Measurements from ENCODE around the gene ATAD3C.

The ATAD3C gene

DNA sequence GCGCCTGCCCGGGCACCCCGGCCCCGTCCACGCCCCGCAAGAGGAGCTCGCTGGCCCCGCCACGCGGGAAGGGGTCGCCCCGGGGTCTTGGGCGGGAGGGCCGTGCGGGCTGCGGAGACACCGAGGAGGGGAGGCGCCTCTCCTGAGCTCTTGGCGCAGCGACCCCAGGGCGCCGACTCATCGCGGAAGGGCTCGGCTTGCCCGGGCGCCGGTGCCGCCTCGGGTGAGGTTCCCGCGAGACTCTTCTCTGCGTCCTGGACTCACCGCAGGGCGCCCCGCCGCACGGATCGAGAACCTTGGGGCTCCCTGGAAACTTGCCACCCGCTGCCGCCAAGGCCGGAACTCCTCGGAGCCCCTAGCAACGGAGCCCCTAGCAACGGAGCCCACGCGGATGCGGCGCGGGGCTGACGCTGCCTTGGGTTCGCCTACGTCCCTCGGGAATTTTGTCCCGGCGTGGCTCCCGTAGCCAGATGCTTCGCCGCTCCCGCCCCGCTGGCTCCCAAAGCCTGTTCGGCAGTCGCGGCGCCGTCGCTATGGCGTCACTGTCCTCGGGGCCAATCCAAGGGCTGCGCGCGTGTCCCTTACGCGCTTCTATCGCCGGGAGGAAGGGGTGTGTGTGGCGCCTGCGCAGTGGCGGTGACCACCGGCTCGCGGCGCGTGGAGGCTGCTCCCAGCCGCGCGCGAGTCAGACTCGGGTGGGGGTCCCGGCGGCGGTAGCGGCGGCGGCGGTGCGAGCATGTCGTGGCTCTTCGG, 62.2 kb downstream of the ATAD3C start, which contains the start of gene ATAD3A (continued):
- TF ChIP-seq ZFP69B (tag by site-specific recombination; IDR thresholded peaks at IDR 0.05) (peak; percentile 78), ZIC2 (tag by site-specific recombination; IDR thresholded peaks at IDR 0.05) (peak; percentile 87), GLIS2 (tag by site-specific recombination; IDR thresholded peaks at IDR 0.05) (peak; percentile 66), ZFP37 (tag by site-specific recombination; IDR thresholded peaks at IDR 0.05) (peak; percentile 98), EGR2 (tag by site-specific recombination; IDR thresholded peaks at IDR 0.05; ENCODE audit: low read depth) (peak; percentile 88), SCRT1 (tag by site-specific recombination; IDR thresholded peaks at IDR 0.05; ENCODE audit: borderline replicate concordance) (no peak), ZNF16 (tag by site-specific recombination; IDR thresholded peaks at IDR 0.05; ENCODE audit: low read depth) (peak; percentile 68; the same call in 1 of the 2 replicates), OSR2 (tag by site-specific recombination; IDR thresholded peaks at IDR 0.05) (peak; percentile 70), ZNF621 (tag by site-specific recombination; IDR thresholded peaks at IDR 0.05) (no peak), ZNF426 (tag by site-specific recombination; IDR thresholded peaks at IDR 0.05) (no peak), ZNF510 (tag by site-specific recombination; IDR thresholded peaks at IDR 0.05; ENCODE audit: insufficient replicate concordance) (no peak), HOXD13 (CRISPR knock-in tag; IDR thresholded peaks at IDR 0.05; ENCODE audit: borderline replicate concordance) (no peak), GFI1B (tag by site-specific recombination; IDR thresholded peaks at IDR 0.05) (no peak), ZNF843 (tag by site-specific recombination; IDR thresholded peaks at IDR 0.05) (peak; percentile 87), REPIN1 (tag by site-specific recombination; IDR thresholded peaks at IDR 0.05; ENCODE audit: low read depth) (no peak)
- TF ChIP-seq, protein P1, sequence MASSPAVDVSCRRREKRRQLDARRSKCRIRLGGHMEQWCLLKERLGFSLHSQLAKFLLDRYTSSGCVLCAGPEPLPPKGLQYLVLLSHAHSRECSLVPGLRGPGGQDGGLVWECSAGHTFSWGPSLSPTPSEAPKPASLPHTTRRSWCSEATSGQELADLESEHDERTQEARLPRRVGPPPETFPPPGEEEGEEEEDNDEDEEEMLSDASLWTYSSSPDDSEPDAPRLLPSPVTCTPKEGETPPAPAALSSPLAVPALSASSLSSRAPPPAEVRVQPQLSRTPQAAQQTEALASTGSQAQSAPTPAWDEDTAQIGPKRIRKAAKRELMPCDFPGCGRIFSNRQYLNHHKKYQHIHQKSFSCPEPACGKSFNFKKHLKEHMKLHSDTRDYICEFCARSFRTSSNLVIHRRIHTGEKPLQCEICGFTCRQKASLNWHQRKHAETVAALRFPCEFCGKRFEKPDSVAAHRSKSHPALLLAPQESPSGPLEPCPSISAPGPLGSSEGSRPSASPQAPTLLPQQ (tag by site-specific recombination; IDR thresholded peaks at IDR 0.05) = peak; percentile 88
- TF ChIP-seq, protein P2, sequence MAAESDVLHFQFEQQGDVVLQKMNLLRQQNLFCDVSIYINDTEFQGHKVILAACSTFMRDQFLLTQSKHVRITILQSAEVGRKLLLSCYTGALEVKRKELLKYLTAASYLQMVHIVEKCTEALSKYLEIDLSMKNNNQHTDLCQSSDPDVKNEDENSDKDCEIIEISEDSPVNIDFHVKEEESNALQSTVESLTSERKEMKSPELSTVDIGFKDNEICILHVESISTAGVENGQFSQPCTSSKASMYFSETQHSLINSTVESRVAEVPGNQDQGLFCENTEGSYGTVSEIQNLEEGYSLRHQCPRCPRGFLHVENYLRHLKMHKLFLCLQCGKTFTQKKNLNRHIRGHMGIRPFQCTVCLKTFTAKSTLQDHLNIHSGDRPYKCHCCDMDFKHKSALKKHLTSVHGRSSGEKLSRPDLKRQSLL (tag by site-specific recombination; IDR thresholded peaks at IDR 0.05) = 0 out of 2 replicates have a peak, but pooled peaks have one; percentile 37
- TF ChIP-seq, protein P3, sequence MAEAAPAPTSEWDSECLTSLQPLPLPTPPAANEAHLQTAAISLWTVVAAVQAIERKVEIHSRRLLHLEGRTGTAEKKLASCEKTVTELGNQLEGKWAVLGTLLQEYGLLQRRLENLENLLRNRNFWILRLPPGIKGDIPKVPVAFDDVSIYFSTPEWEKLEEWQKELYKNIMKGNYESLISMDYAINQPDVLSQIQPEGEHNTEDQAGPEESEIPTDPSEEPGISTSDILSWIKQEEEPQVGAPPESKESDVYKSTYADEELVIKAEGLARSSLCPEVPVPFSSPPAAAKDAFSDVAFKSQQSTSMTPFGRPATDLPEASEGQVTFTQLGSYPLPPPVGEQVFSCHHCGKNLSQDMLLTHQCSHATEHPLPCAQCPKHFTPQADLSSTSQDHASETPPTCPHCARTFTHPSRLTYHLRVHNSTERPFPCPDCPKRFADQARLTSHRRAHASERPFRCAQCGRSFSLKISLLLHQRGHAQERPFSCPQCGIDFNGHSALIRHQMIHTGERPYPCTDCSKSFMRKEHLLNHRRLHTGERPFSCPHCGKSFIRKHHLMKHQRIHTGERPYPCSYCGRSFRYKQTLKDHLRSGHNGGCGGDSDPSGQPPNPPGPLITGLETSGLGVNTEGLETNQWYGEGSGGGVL (tag by site-specific recombination; IDR thresholded peaks at IDR 0.05) = peak; percentile 46; the same call in 1 of the 2 replicates
- TF ChIP-seq, protein P4, sequence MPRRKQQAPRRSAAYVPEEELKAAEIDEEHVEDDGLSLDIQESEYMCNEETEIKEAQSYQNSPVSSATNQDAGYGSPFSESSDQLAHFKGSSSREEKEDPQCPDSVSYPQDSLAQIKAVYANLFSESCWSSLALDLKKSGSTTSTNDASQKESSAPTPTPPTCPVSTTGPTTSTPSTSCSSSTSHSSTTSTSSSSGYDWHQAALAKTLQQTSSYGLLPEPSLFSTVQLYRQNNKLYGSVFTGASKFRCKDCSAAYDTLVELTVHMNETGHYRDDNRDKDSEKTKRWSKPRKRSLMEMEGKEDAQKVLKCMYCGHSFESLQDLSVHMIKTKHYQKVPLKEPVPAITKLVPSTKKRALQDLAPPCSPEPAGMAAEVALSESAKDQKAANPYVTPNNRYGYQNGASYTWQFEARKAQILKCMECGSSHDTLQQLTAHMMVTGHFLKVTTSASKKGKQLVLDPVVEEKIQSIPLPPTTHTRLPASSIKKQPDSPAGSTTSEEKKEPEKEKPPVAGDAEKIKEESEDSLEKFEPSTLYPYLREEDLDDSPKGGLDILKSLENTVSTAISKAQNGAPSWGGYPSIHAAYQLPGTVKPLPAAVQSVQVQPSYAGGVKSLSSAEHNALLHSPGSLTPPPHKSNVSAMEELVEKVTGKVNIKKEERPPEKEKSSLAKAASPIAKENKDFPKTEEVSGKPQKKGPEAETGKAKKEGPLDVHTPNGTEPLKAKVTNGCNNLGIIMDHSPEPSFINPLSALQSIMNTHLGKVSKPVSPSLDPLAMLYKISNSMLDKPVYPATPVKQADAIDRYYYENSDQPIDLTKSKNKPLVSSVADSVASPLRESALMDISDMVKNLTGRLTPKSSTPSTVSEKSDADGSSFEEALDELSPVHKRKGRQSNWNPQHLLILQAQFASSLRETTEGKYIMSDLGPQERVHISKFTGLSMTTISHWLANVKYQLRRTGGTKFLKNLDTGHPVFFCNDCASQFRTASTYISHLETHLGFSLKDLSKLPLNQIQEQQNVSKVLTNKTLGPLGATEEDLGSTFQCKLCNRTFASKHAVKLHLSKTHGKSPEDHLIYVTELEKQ (tag by site-specific recombination; IDR thresholded peaks at IDR 0.05; ENCODE audit: borderline replicate concordance) = peak; percentile 43; the same call in 1 of the 2 replicates
- TF ChIP-seq, protein P5, sequence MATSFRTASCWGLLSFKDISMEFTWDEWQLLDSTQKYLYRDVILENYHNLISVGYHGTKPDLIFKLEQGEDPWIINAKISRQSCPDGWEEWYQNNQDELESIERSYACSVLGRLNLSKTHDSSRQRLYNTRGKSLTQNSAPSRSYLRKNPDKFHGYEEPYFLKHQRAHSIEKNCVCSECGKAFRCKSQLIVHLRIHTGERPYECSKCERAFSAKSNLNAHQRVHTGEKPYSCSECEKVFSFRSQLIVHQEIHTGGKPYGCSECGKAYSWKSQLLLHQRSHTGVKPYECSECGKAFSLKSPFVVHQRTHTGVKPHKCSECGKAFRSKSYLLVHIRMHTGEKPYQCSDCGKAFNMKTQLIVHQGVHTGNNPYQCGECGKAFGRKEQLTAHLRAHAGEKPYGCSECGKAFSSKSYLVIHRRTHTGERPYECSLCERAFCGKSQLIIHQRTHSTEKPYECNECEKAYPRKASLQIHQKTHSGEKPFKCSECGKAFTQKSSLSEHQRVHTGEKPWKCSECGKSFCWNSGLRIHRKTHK (tag by site-specific recombination; IDR thresholded peaks at IDR 0.05) = no peak
- TF ChIP-seq, protein P6, sequence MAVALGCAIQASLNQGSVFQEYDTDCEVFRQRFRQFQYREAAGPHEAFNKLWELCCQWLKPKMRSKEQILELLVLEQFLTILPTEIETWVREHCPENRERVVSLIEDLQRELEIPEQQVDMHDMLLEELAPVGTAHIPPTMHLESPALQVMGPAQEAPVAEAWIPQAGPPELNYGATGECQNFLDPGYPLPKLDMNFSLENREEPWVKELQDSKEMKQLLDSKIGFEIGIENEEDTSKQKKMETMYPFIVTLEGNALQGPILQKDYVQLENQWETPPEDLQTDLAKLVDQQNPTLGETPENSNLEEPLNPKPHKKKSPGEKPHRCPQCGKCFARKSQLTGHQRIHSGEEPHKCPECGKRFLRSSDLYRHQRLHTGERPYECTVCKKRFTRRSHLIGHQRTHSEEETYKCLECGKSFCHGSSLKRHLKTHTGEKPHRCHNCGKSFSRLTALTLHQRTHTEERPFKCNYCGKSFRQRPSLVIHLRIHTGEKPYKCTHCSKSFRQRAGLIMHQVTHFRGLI (tag by site-specific recombination; IDR thresholded peaks at IDR 0.05) = 0 out of 2 replicates have a peak, but pooled peaks have one; percentile 22
- TF ChIP-seq, protein P7, sequence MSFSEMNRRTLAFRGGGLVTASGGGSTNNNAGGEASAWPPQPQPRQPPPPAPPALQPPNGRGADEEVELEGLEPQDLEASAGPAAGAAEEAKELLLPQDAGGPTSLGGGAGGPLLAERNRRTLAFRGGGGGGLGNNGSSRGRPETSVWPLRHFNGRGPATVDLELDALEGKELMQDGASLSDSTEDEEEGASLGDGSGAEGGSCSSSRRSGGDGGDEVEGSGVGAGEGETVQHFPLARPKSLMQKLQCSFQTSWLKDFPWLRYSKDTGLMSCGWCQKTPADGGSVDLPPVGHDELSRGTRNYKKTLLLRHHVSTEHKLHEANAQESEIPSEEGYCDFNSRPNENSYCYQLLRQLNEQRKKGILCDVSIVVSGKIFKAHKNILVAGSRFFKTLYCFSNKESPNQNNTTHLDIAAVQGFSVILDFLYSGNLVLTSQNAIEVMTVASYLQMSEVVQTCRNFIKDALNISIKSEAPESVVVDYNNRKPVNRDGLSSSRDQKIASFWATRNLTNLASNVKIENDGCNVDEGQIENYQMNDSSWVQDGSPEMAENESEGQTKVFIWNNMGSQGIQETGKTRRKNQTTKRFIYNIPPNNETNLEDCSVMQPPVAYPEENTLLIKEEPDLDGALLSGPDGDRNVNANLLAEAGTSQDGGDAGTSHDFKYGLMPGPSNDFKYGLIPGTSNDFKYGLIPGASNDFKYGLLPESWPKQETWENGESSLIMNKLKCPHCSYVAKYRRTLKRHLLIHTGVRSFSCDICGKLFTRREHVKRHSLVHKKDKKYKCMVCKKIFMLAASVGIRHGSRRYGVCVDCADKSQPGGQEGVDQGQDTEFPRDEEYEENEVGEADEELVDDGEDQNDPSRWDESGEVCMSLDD (tag by site-specific recombination; IDR thresholded peaks at IDR 0.05) = peak; percentile 90
- TF ChIP-seq, protein P8, sequence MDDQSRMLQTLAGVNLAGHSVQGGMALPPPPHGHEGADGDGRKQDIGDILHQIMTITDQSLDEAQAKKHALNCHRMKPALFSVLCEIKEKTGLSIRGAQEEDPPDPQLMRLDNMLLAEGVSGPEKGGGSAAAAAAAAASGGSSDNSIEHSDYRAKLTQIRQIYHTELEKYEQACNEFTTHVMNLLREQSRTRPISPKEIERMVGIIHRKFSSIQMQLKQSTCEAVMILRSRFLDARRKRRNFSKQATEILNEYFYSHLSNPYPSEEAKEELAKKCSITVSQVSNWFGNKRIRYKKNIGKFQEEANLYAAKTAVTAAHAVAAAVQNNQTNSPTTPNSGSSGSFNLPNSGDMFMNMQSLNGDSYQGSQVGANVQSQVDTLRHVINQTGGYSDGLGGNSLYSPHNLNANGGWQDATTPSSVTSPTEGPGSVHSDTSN (CRISPR knock-in tag; IDR thresholded peaks at IDR 0.05) = peak; percentile 22; the same call in 1 of the 2 replicates

All from HEK293 (cell line).